ENCODE data around the gene ST6GALNAC4.

Gene ST6GALNAC4

GRCh38 chr9:127916720-127917581, at the start of gene ST6GALNAC4:
Gene ST6GALNAC4, minus strand, starts transcription at chr9:127917041. Its CDS starts 622 bp downstream, at chr9:127916419.
- FAIRE-seq = no peak

GRCh38 chr9:127965953-127966352, 49.1 kb upstream of the ST6GALNAC4 start:
- no peak for FAIRE-seq

GRCh38 chr9:127963359-127964064, 46.7 kb upstream of the ST6GALNAC4 start:
- FAIRE-seq = no peak

- no peak for FAIRE-seq
Observed at GRCh38 chr9:127963041-127963358, 46.2 kb upstream of the ST6GALNAC4 start.

- no peak for FAIRE-seq
Observed at GRCh38 chr9:127962278-127962677, 45.4 kb upstream of the ST6GALNAC4 start.

- FAIRE-seq = no peak
Observed at GRCh38 chr9:127961613-127962155, 44.8 kb upstream of the ST6GALNAC4 start.

- FAIRE-seq = no peak
Observed at GRCh38 chr9:127961155-127961490, 44.3 kb upstream of the ST6GALNAC4 start.

GRCh38 chr9:127960410-127961154, 43.7 kb upstream of the ST6GALNAC4 start:
- no peak for FAIRE-seq

GRCh38 chr9:127959841-127960409, 43.1 kb upstream of the ST6GALNAC4 start:
- no peak for FAIRE-seq

GRCh38 chr9:127959398-127959797, 42.6 kb upstream of the ST6GALNAC4 start:
- no peak for FAIRE-seq

- FAIRE-seq = no peak
Observed at GRCh38 chr9:127958728-127959127, 41.9 kb upstream of the ST6GALNAC4 start.

GRCh38 chr9:127955294-127956015, 38.6 kb upstream of the ST6GALNAC4 start:
- FAIRE-seq = no peak

- FAIRE-seq = no peak
Observed at GRCh38 chr9:127954831-127955293, 38.0 kb upstream of the ST6GALNAC4 start.

- FAIRE-seq = no peak
Observed at GRCh38 chr9:127953768-127954505, 37.1 kb upstream of the ST6GALNAC4 start.

- FAIRE-seq = no peak
Observed at GRCh38 chr9:127953154-127953553, 36.3 kb upstream of the ST6GALNAC4 start.

- no peak for FAIRE-seq
Observed at GRCh38 chr9:127950513-127951289, 33.9 kb upstream of the ST6GALNAC4 start.

- FAIRE-seq = no peak
Observed at GRCh38 chr9:127949827-127950512, 33.1 kb upstream of the ST6GALNAC4 start.

- FAIRE-seq = no peak
Observed at GRCh38 chr9:127947841-127948710, 31.2 kb upstream of the ST6GALNAC4 start.

- no peak for FAIRE-seq
Observed at GRCh38 chr9:127946728-127947127, 29.9 kb upstream of the ST6GALNAC4 start.
